ENCODE measurements around the gene BCL3.

Gene BCL3

GRCh38 chr19:44745341-44745831 lies 3.1 kb upstream of the BCL3 start:
- H3K4me2 ChIP-seq (ENCODE audit: low read length): peak overlapping the region; percentile 49
- H3K36me3 ChIP-seq (ENCODE audit: insufficient read depth, low read length): no peaks in the 10 kb centered on the region
- H3K4me1 ChIP-seq (ENCODE audit: control insufficient read depth, insufficient read depth, low read length): peaks cover 62% of the 10 kb centered on the region
- H3K4me3 ChIP-seq (ENCODE audit: low read length): no peak overlapping the region
- no peaks in the 10 kb centered on the region for H3K9me3 ChIP-seq (replicated peaks; ENCODE audit: low read length)
- H3K9ac ChIP-seq (ENCODE audit: low read depth, low read length): peak overlapping the region; percentile 48
- H3K27me3 ChIP-seq (ENCODE audit: control insufficient read depth, insufficient read depth, low read length): no peaks in the 10 kb centered on the region

GRCh38 chr19:44745887-44746600 lies 2.5 kb upstream of the BCL3 start:
- peaks cover 68% of the 10 kb centered on the region for H3K4me1 ChIP-seq (ENCODE audit: control insufficient read depth, insufficient read depth, low read length)
- no peaks in the 10 kb centered on the region for H3K9me3 ChIP-seq (replicated peaks; ENCODE audit: low read length)
- no peaks in the 10 kb centered on the region for H3K27me3 ChIP-seq (ENCODE audit: control insufficient read depth, insufficient read depth, low read length)
- H3K4me2 ChIP-seq (ENCODE audit: low read length): peak overlapping the region; percentile 49
- H3K4me3 ChIP-seq (ENCODE audit: low read length): no peak overlapping the region
- H3K9ac ChIP-seq (ENCODE audit: low read depth, low read length): no peak overlapping the region
- H3K36me3 ChIP-seq (ENCODE audit: insufficient read depth, low read length): peaks cover 4% of the 10 kb centered on the region

- no peak overlapping the region for H3K4me3 ChIP-seq (ENCODE audit: low read length)
Observed at GRCh38 chr19:44746616-44746945, 1.9 kb upstream of the BCL3 start.

GRCh38 chr19:44746946-44747738 lies 1.4 kb upstream of the BCL3 start:
- Histone ChIP-seq H3K4me3 (ENCODE audit: low read length) (peak overlapping the region; percentile 77), H3K4me1 (ENCODE audit: control insufficient read depth, insufficient read depth, low read length) (peaks cover 66% of the 10 kb centered on the region), H3K4me2 (ENCODE audit: low read length) (peak overlapping the region; percentile 95), H3K27me3 (ENCODE audit: control insufficient read depth, insufficient read depth, low read length) (no peaks in the 10 kb centered on the region), H3K9ac (ENCODE audit: low read depth, low read length) (peak overlapping the region; percentile 78), H3K9me3 (replicated peaks; ENCODE audit: low read length) (no peaks in the 10 kb centered on the region), H3K36me3 (ENCODE audit: insufficient read depth, low read length) (peaks cover 12% of the 10 kb centered on the region)

More at GRCh38 chr19:44746616-44746945, 1.9 kb upstream of the BCL3 start:
- Histone ChIP-seq H3K4me1 (ENCODE audit: control insufficient read depth, insufficient read depth, low read length) (peaks cover 68% of the 10 kb centered on the region), H3K9me3 (replicated peaks; ENCODE audit: low read length) (no peaks in the 10 kb centered on the region), H3K9ac (ENCODE audit: low read depth, low read length) (peak overlapping the region; percentile 55), H3K4me2 (ENCODE audit: low read length) (peak overlapping the region; percentile 78), H3K36me3 (ENCODE audit: insufficient read depth, low read length) (peaks cover 9% of the 10 kb centered on the region), H3K27me3 (ENCODE audit: control insufficient read depth, insufficient read depth, low read length) (no peaks in the 10 kb centered on the region)

- peak overlapping the region; percentile 95 for H3K4me2 ChIP-seq (ENCODE audit: low read length)
- H3K27me3 ChIP-seq (ENCODE audit: control insufficient read depth, insufficient read depth, low read length): no peaks in the 10 kb centered on the region
- peaks cover 65% of the 10 kb centered on the region for H3K4me1 ChIP-seq (ENCODE audit: control insufficient read depth, insufficient read depth, low read length)
- H3K9ac ChIP-seq (ENCODE audit: low read depth, low read length): peak overlapping the region; percentile 78
- H3K4me3 ChIP-seq (ENCODE audit: low read length): peak overlapping the region; percentile 77
- peaks cover 18% of the 10 kb centered on the region for H3K36me3 ChIP-seq (ENCODE audit: insufficient read depth, low read length)
- no peaks in the 10 kb centered on the region for H3K9me3 ChIP-seq (replicated peaks; ENCODE audit: low read length)
Observed at GRCh38 chr19:44747739-44748425, 626 bp upstream of the BCL3 start.

- Histone ChIP-seq H3K9me3 (replicated peaks; ENCODE audit: low read length) (no peaks in the 10 kb centered on the region), H3K9ac (ENCODE audit: low read depth, low read length) (peak overlapping the region; percentile 87), H3K4me3 (ENCODE audit: low read length) (peak overlapping the region; percentile 77), H3K4me1 (ENCODE audit: control insufficient read depth, insufficient read depth, low read length) (peaks cover 70% of the 10 kb centered on the region), H3K27me3 (ENCODE audit: control insufficient read depth, insufficient read depth, low read length) (no peaks in the 10 kb centered on the region), H3K4me2 (ENCODE audit: low read length) (peak overlapping the region; percentile 89), H3K36me3 (ENCODE audit: insufficient read depth, low read length) (peaks cover 20% of the 10 kb centered on the region)
Observed at GRCh38 chr19:44749292-44749691, 784 bp downstream of the BCL3 start.

GRCh38 chr19:44749994-44750393 lies 1.5 kb downstream of the BCL3 start:
- Histone ChIP-seq H3K4me1 (ENCODE audit: control insufficient read depth, insufficient read depth, low read length) (peaks cover 71% of the 10 kb centered on the region), H3K36me3 (ENCODE audit: insufficient read depth, low read length) (peaks cover 24% of the 10 kb centered on the region), H3K27me3 (ENCODE audit: control insufficient read depth, insufficient read depth, low read length) (no peaks in the 10 kb centered on the region), H3K9ac (ENCODE audit: low read depth, low read length) (peak overlapping the region; percentile 87), H3K4me2 (ENCODE audit: low read length) (peak overlapping the region; percentile 89), H3K4me3 (ENCODE audit: low read length) (peak overlapping the region; percentile 77), H3K9me3 (replicated peaks; ENCODE audit: low read length) (no peaks in the 10 kb centered on the region)

- H3K4me3 ChIP-seq (ENCODE audit: low read length): no peak overlapping the region
- no peaks in the 10 kb centered on the region for H3K27me3 ChIP-seq (ENCODE audit: control insufficient read depth, insufficient read depth, low read length)
Observed at GRCh38 chr19:44752123-44752815, 3.8 kb downstream of the BCL3 start.

GRCh38 chr19:44752816-44753625 lies 4.5 kb downstream of the BCL3 start:
- Histone ChIP-seq H3K27me3 (ENCODE audit: control insufficient read depth, insufficient read depth, low read length) (no peaks in the 10 kb centered on the region), H3K4me3 (ENCODE audit: low read length) (peak overlapping the region; percentile 43), H3K9me3 (replicated peaks; ENCODE audit: low read length) (no peaks in the 10 kb centered on the region), H3K4me1 (ENCODE audit: control insufficient read depth, insufficient read depth, low read length) (peaks cover 76% of the 10 kb centered on the region), H3K36me3 (ENCODE audit: insufficient read depth, low read length) (peaks cover 36% of the 10 kb centered on the region), H3K4me2 (ENCODE audit: low read length) (peak overlapping the region; percentile 95), H3K9ac (ENCODE audit: low read depth, low read length) (peak overlapping the region; percentile 48)

More at GRCh38 chr19:44752123-44752815, 3.8 kb downstream of the BCL3 start:
- Histone ChIP-seq H3K9me3 (replicated peaks; ENCODE audit: low read length) (no peaks in the 10 kb centered on the region), H3K4me2 (ENCODE audit: low read length) (peak overlapping the region; percentile 95), H3K36me3 (ENCODE audit: insufficient read depth, low read length) (peaks cover 30% of the 10 kb centered on the region), H3K4me1 (ENCODE audit: control insufficient read depth, insufficient read depth, low read length) (peaks cover 75% of the 10 kb centered on the region), H3K9ac (ENCODE audit: low read depth, low read length) (no peak overlapping the region)

- H3K9me3 ChIP-seq (replicated peaks; ENCODE audit: low read length): no peaks in the 10 kb centered on the region
- H3K4me2 ChIP-seq (ENCODE audit: low read length): peak overlapping the region; percentile 95
- peak overlapping the region; percentile 65 for H3K4me3 ChIP-seq (ENCODE audit: low read length)
- H3K9ac ChIP-seq (ENCODE audit: low read depth, low read length): peak overlapping the region; percentile 82
- no peaks in the 10 kb centered on the region for H3K27me3 ChIP-seq (ENCODE audit: control insufficient read depth, insufficient read depth, low read length)
- peaks cover 80% of the 10 kb centered on the region for H3K4me1 ChIP-seq (ENCODE audit: control insufficient read depth, insufficient read depth, low read length)
- H3K36me3 ChIP-seq (ENCODE audit: insufficient read depth, low read length): peaks cover 42% of the 10 kb centered on the region
Observed at GRCh38 chr19:44753626-44753931, 5.1 kb downstream of the BCL3 start.
